HG02588 (cell line): Measurements from ENCODE around the gene COL26A1.
"Not testable (repeated sequence)": the region's sequence is repeated elsewhere in the genome, so short reads cannot be mapped to it uniquely, and the experiment has no call there.

Experiments
- ATAC-seq: cut with Tn5 transposase; IDR thresholded peaks from one replicate; pipeline ENCODE4 v1.9.1; 2021; ENCODE audit warnings: mild to moderate bottlenecking, moderate library complexity; ENCODE audit not compliant: unreplicated experiment

The COL26A1 gene

DNA sequence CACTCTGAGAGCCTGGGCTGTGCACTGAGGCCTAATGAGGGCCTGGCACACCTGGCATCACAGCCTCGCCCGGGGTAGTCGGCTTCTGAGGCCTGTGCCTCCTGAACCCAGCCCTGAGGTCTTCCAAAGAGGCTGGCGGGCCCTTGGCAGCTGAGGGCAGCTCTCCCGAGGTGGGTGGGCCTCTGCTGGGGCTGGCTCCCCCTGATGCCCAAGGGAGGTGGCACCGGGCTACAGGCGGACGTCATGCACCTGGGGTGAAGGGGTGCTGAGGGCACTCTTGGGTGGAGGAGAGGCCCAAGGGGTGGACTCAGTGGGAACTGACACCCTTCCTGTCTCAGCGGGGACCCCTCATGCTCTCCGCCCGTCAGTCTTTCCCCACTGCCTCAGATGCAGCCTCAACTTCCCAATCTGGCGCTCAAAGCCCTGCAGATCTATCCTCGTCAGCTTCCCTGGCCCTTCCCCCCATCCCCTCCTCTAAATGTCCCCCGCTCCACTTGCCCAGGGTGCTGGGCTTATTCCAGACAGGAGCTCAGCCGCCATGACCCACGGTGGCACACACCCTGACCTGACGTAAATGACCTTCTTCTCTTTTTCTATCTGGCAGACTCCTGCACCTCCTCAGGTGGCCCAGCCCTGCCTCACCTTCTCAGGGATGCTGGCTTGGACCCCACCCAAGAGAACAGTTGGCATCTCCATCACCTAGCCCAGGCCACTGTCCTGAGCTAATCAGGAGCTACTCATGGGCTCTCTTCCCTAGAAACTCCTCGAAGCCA, 228.2 kb downstream of the COL26A1 start:
- no peak for ATAC-seq

GRCh38 chr7:101591504-101591903, 228.8 kb downstream of the COL26A1 start:
- no peak for ATAC-seq

DNA sequence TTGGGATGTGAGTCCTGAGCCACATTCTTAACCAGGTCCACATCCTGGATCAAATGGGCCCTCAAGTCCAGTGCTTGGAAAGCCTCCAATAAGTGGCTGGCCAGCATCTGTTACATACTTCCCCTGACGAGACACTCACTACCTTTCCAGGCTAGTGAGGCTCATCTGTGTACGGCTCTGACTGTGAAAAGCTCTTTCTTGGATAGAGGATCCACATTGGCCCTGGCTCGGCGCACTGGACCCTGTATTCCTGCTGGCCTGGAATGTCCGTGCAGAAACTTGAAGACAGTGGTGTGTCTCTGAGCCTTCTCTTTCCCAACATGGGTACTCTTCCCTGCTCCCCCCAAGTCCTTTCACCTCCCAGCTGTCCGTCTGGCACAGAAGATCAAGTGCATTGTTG, 230.9 kb downstream of the COL26A1 start:
- ATAC-seq = no peak

DNA sequence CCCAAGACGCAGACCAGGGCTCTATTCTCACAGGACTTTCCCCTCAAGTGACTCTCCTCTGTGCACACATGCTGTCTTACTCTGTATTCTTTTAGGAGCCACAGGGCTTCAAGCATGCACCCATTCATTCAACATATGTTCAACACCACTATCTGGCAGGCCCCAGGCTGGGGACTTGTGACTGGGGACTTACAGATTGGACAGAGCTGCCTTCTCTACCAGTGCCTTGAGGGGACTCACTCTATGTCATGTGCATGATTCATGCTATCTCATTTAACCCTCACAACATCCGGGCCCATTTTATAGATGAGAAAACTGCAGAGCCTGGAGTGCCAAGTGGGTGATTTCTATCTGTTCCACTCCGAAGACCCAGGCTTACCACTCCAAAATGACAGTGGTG, 232.1 kb downstream of the COL26A1 start:
- no peak for ATAC-seq

DNA sequence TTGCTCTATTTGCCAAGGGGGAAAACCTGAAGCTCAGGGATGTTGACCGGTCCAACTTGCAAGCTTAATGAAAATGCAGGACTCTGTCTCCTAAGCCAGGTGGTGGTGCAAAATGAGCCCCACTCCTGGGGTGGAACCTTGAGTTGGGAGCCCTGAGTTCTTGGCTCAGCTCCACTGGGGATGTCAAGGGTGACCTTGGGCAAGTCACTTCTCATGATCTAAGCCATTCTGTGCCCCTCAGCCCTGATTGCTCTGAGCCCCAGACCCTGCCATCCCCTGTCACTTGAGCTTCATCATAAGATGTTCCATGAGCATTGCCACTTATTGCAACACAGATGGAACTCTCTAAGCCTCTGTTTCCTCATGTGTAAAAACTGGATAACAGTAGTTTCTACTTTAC, 232.6 kb downstream of the COL26A1 start:
- ATAC-seq = no peak

GRCh38 chr7:101595766-101596537, 233.3 kb downstream of the COL26A1 start:
- no peak for ATAC-seq

DNA sequence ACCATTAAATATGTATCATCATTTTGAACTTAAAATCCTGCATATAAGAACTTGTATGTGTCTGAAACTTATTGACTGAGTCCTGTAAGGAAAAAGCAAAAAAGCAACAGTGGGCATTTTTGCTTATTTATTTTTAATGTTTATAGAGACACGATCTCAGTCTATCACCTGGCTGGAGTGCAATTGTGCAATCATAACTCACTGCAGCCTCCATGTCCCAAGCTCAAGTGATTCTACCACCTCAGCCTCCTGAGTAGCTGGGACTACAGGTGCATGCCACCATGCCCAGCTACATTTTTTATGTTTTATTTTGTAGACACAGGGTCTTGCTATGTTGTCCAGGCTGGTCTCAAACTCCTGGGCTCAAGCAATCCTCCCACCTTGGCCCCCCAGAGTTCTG, 234.2 kb downstream of the COL26A1 start:
- no peak for ATAC-seq

- no peak for ATAC-seq
Measured at GRCh38 chr7:101597941-101598340, 235.3 kb downstream of the COL26A1 start.

DNA sequence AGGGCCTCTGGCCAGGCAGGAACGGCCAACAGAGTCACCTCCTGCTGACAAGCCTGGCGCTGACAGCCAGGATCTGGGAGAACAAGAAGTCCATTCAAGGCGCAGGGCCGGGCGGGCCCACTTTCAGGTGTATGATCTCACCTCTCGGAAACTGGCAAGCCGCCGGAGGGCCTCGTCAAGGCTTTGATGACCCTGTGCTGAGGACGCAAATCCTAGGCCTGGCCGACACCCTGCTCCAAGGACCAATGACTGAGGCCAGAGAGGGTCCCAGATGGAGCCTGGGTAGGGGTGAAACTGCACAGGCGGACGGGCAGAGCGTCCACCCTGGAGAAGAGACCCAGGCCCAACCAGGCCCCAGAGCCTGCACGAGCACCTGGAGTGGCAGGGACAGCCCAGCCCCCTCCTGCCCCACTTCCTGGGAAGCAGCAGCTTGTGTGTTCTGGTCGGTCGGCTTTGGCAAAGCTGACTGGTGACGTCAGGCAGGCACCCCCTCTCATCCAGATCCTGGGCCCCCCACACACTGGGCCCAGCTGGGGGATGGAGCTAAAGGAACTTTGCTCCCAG, 235.8 kb downstream of the COL26A1 start:
- no peak for ATAC-seq

GRCh38 chr7:101598986-101599771, 236.5 kb downstream of the COL26A1 start:
- ATAC-seq = no peak

- ATAC-seq = no peak
Measured at GRCh38 chr7:101599787-101600186, 237.1 kb downstream of the COL26A1 start.

DNA sequence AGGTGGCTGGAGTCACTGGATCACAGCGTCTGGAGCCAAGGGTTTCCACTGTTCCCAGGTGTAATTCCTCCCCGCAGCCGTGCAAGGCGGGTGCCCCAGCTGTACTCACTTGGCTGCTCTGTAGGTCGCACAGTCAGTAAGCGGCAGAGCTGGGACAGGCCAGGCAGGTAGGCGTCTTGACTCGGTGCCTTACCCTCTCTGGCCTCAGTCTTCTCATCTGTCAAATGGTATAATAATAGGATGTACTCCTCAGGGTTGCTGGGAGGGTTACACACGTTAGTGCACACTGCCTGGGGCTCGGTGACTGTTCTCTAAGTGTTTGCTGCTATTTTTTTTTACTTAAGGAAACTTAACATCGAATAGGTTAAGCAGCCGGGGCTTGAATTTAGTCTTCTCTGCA, 239.4 kb downstream of the COL26A1 start:
- ATAC-seq = no peak

DNA sequence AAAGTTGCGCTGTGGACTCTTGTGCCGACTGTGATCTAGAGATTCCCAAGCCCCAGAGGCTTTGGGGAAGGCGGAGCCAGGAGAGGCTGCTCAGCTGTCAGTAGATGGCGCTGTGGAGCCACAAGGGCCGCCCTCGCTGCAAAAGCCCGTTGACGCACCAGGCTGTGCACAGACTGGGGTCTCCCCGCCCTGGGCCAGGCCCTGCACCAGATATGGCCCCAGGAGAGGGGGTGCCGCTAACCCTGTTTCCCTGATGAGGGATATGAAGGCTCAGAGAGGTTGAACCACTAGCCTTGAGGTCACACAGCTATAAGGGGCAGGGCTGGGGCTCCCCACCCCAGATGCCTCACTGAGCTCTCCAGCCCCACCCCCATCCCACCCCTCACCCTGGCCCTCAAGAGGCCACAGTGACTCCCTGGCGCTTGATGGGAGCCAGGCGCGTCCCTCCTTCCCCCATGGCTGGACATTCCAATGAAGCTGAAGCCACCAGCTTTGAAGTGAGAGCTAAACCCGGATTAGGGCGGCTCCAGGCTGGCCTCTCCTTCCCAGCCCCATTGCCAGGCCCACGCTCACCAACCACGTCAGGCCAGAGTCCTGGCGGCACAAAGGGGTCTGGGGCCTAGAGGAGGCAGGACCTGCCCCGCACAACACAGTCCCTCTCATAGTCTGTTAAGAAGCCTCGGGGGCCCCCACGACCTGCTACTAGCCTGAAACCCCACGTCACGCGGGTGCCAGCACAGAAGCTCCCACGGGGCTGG, 240.0 kb downstream of the COL26A1 start:
- ATAC-seq = no peak

DNA sequence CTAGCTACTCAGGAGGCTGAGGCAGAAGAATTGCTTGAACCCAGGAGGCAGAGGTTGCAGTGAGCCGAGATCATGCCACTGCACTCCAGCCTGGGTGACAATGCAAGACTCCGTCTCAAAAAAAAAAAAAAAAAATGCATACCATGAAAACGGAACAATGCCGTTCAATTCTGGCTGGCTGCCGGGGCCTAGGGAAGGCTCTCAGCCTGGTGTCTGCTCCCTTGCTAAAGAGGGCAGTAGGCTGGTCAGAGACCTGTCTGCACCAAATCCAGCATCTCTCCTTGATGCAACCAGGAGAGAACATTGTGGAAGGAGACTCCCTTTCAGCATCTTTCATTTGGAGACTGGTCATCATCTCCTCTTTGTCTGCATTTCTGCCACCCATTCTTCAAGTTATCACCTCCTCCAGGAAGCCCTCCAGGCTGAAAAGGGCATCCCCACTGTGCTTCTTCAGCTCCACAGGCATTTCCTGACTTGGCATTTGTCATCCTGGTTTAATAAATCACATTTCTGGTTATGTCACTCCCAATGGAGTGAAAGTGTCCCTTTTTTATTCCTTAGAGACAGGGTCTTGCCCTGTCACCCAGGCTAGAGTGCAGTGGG, 241.8 kb downstream of the COL26A1 start:
- no peak for ATAC-seq

GRCh38 chr7:101604934-101605332, 242.3 kb downstream of the COL26A1 start:
- ATAC-seq = not testable (repeated sequence)

DNA sequence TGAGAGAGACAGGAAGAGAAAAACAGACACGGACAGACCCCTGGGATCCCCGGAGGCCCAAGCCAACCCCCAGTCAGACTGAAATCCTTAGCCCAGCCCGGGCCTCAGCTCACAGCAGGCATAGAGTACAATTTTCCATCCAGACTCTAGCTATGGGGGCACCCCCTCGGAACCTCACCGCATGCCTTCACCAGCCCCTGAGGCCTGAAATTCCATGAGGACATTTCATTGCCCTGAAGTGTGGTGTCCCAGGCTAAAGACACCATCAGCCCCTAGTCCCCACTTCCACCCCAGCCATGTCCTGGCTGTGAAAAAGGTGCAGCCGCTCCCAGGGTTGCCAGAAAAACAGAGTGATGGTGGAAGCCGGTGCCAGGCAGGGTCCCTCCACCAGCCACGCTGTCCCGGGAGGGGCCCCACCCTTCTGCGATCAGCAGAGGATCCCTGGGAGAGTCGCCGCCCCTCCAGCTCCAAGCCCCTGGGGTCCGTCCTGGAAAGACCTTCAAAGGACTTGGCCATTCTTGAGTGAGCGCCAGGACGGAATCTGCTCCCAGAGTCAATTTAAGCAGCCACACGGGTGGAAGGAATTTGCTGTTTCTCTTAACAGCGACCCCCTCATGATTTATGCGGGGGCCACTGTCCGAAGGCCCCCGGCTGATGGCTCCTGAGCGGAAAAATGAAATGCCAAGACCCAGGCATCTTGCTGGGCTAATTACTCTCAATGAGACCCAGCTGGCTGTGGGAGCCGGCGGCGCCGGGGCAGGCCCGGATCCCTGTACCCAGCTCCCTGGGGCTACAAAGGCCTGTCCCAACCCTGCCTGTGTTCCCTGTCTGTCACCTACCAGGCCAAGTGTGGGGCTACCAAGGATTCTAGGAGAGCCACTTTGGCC, 243.2 kb downstream of the COL26A1 start:
- no peak for ATAC-seq

DNA sequence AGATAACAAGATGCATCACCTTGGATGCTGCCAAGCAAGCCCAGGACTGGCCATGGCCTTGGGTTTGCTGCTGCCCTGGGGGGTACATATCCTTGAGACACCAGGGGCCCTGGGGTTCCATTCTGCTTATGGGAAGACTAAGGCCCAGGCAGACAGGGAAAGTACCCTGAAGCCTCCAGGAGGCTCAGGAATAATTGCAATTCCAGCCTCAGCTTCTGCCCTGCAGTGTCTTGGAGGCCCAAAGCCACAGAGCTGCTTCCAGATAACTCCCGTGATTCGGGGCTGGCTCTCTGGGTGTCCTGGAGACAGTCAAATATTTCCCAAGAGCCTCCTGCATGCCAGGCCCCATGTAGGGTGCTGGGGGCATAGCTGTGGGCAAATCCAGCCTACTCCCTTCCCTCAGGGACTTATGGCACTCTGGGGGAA, 243.8 kb downstream of the COL26A1 start:
- ATAC-seq = no peak
